Activated naive CD4-positive, alpha-beta T cell (primary cell): Measurements from ENCODE around the gene CAPRIN2.

Experiments used
- DNase-seq, 4 experiments: peaks; one replicate each; lab custom pipeline; 2025; lab: John Stamatoyannopoulos, UW

The CAPRIN2 gene

GRCh38 chr12:30698346-30698745 is 56.4 kb downstream of the CAPRIN2 start:
- peak in 1 of 4 experiments; percentile 1 for DNase-seq

- no peak for DNase-seq
Observed at GRCh38 chr12:30696943-30697342, 57.8 kb downstream of the CAPRIN2 start.

- DNase-seq = no peak
Observed at GRCh38 chr12:30696486-30696885, 58.3 kb downstream of the CAPRIN2 start.

- DNase-seq = no peak
Observed at GRCh38 chr12:30696103-30696408, 58.7 kb downstream of the CAPRIN2 start.

GRCh38 chr12:30695199-30696102 is 59.3 kb downstream of the CAPRIN2 start, which contains the start of gene IPO8:
Gene IPO8, minus strand, starts transcription at chr12:30695869. Its CDS starts 222 bp downstream, at chr12:30695647.
- peak; percentile 41 to 70 (median 60) for DNase-seq

GRCh38 chr12:30694412-30695198 is 60.1 kb downstream of the CAPRIN2 start:
- DNase-seq = peak in 1 of 4 experiments; percentile 2

GRCh38 chr12:30692470-30692869 is 62.3 kb downstream of the CAPRIN2 start:
- no peak for DNase-seq

- no peak for DNase-seq
Observed at GRCh38 chr12:30691122-30691879, 63.5 kb downstream of the CAPRIN2 start.

- no peak for DNase-seq
Observed at GRCh38 chr12:30687265-30687986, 67.3 kb downstream of the CAPRIN2 start.

GRCh38 chr12:30679241-30679640 is 75.5 kb downstream of the CAPRIN2 start:
- no peak for DNase-seq

- DNase-seq = no peak
Observed at GRCh38 chr12:30678221-30678620, 76.5 kb downstream of the CAPRIN2 start.

GRCh38 chr12:30661210-30661609 is 93.5 kb downstream of the CAPRIN2 start:
- DNase-seq = no peak
